Right lobe of liver (tissue), 4 donors: Measurements from ENCODE around the gene HEXD.

Experiments
- CTCF ChIP-seq, 4 donors: fragments of 200-600 bp in 3 of 4; fragments of 450-650 bp in 1 of 4; IDR thresholded peaks; one replicate each; pipeline versions ENCODE4 v1.5.1 to v1.8.0; 2016 to 2022; ENCODE audit warnings: antibody characterized with exemption in 4 of 4, mild to moderate bottlenecking in 2 of 4
- POLR2A ChIP-seq: fragments of 450-650 bp; IDR thresholded peaks from one replicate; pipeline ENCODE4 v1.6.1; 2017; ENCODE audit warnings: antibody characterized with exemption, mild to moderate bottlenecking
- donor health status: DM: no; HTN: no; CAD: no.
- donor health status: DM: no; HTN: no; CAD: no.
- donor health status: DM: no; HTN: yes; CAD: no.

GRCh38 chr17:82392209-82392920, 25.8 kb upstream of the HEXD start:
- TF ChIP-seq CTCF (IDR thresholded peaks at IDR 0.05) (no peak), POLR2A (no peak)
